Measurements from ENCODE around the gene RTN1. TPM values are rescaled to one million over a fixed set of nuclear protein-coding genes. Genes with fewer than 3 reads are reported as not detected.

RTN1 gene
- total RNA-seq, 1 donor from 2014 or later = 0.79 TPM

DNA sequence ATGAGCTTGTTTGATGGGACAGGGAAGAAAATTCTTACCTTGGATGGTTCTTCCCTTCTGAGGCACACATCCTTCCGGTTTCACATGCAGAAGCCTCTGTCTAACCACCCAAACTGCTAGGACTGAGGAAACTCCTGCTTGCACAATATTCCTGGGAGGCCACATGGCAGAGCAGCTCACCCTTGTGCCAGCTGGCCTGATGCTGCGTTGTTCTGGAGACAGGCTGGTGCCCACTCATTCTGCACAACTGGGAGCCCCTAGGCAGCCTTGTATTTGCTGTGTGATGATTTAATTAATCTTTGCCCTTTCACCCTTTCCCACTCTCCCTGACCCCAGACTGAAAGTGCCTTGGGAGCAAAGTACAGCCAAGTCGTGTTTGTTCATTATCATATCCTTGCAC lies 130.8 kb downstream of the RTN1 start:
- DNase-seq (ENCODE audit: low read depth) = no peak
- Histone ChIP-seq H3K36me3 (ENCODE audit: control insufficient read depth, insufficient read depth, low read length) (no peaks in the 10 kb centered on the region), H3K27me3 (ENCODE audit: control insufficient read depth, insufficient read depth, low read length) (no peaks in the 10 kb centered on the region), H3K4me3 (ENCODE audit: low read depth, low read length) (no peak overlapping the region)
- TF ChIP-seq, protein P1, sequence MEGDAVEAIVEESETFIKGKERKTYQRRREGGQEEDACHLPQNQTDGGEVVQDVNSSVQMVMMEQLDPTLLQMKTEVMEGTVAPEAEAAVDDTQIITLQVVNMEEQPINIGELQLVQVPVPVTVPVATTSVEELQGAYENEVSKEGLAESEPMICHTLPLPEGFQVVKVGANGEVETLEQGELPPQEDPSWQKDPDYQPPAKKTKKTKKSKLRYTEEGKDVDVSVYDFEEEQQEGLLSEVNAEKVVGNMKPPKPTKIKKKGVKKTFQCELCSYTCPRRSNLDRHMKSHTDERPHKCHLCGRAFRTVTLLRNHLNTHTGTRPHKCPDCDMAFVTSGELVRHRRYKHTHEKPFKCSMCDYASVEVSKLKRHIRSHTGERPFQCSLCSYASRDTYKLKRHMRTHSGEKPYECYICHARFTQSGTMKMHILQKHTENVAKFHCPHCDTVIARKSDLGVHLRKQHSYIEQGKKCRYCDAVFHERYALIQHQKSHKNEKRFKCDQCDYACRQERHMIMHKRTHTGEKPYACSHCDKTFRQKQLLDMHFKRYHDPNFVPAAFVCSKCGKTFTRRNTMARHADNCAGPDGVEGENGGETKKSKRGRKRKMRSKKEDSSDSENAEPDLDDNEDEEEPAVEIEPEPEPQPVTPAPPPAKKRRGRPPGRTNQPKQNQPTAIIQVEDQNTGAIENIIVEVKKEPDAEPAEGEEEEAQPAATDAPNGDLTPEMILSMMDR (IDR thresholded peaks at IDR 0.05; ENCODE audit: insufficient read depth, low read length, poor library complexity, severe bottlenecking) = no peak

DNA sequence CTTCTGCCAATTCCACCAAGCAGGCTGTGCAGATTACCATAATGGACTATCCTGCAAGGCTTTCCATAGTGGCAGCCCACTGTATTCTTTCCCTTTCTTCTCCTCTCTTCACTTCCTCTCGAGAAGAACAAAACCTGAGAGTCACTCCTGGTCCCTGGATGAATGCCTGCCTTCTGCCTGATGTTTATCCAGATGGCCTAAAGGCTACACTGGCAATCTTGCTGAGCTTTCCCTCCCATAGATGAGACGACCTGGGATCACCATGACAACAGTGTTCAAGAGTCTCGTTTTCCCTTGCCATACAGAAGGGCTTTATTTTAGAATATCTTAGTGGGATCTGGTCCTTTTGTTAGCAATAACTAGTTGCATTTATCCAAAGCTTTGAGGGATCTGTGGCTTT lies 142.3 kb downstream of the RTN1 start:
- H3K27me3 ChIP-seq (ENCODE audit: control insufficient read depth, insufficient read depth, low read length) = no peaks in the 10 kb centered on the region
- H3K4me3 ChIP-seq (ENCODE audit: low read depth, low read length) = no peak overlapping the region
- no peak for DNase-seq (ENCODE audit: low read depth)
- TF ChIP-seq, protein P1 (IDR thresholded peaks at IDR 0.05; ENCODE audit: insufficient read depth, low read length, poor library complexity, severe bottlenecking) = no peak
- no peaks in the 10 kb centered on the region for H3K36me3 ChIP-seq (ENCODE audit: control insufficient read depth, insufficient read depth, low read length)

DNA sequence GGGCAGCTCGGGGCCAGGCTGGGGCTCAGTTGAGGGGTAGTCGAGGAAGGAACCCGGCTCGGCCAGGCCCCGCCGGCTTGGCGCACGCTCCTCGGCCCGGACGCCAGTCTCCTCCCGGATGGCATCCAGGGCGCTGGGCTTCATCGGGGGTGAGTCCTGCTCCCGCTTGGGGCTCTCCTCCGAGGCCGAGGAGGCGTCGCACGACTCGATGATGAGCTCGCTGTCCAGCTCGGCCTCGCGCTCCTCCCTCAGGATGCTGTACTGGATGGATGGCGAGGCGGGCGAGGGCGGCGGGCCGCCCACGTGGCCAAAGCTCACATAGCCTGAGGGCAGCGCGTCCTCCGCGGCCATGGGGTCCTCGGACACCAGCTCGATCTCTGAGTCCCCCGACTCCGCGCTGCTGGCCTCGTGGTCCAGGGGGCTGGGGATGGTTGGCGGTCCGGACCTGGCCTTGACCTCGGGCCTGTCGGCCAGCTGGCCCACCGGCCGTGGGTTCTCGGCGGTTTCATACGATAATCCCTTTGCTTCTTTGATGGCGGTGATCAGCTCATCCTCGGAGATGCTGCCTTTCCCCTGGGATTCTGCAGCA lies 143.4 kb downstream of the RTN1 start:
- Histone ChIP-seq H3K36me3 (ENCODE audit: control insufficient read depth, insufficient read depth, low read length) (no peaks in the 10 kb centered on the region), H3K4me3 (ENCODE audit: low read depth, low read length) (no peak overlapping the region), H3K27me3 (ENCODE audit: control insufficient read depth, insufficient read depth, low read length) (no peaks in the 10 kb centered on the region)
- TF ChIP-seq, protein P1 (IDR thresholded peaks at IDR 0.05; ENCODE audit: insufficient read depth, low read length, poor library complexity, severe bottlenecking) = no peak
- DNase-seq (ENCODE audit: low read depth) = no peak

DNA sequence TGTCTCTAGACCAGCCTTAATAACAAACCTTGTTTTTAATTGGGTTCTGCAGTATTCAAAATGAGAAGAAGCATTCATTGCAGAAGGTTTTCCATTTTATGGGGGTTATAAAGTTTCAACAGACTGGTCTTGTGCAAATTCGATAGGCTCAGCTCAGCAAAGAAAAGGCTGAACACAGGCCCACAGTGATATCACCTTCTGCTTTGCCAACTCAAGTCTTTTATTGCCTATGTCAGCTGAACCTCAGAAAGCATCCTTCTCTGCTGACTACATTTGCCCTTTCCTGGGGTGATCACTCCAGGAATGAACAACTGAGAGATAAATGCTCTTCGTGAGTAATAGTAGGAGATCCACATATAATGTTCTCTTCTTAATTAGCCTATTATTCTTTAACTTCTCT lies 159.5 kb downstream of the RTN1 start:
- TF ChIP-seq, protein P1 (IDR thresholded peaks at IDR 0.05; ENCODE audit: insufficient read depth, low read length, poor library complexity, severe bottlenecking) = no peak
- H3K4me3 ChIP-seq (ENCODE audit: low read depth, low read length) = no peak overlapping the region
- no peaks in the 10 kb centered on the region for H3K36me3 ChIP-seq (ENCODE audit: control insufficient read depth, insufficient read depth, low read length)
- no peaks in the 10 kb centered on the region for H3K27me3 ChIP-seq (ENCODE audit: control insufficient read depth, insufficient read depth, low read length)
- DNase-seq (ENCODE audit: low read depth) = no peak

DNA sequence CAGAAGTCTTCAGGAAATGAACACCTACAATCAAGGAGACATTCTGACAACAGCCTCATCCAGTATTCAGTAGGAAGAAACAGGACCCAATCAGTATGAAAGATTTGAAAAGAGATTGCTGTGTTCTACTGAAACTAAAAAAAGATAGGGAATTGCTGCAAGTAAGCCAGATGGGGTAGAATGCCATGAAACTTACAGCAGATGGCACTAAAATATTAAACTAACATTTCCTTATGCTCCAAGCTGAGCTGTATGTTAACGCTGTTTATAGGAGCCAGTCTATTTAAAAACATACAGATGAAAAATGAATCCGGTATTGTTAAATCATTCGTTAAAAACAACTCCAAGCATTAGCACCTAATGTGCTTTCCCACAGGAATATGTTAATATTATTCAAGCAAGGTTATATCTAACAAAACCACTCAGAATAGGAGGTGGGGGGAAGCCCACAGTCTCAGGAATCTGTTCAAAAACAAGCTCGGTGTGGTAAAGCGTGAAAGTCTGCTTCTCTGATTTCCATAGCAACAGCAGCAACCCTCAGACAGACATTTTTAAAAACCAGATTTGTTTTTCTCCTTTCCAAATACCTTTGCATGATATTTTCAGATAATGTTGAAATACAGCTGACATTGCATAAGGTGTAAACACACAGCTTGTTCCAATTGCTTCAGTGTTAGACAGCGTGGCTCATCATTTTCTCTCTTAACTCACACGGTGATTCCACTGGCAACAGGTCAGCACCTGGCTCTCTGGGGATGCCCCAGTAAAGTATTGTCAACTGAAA lies 162.6 kb downstream of the RTN1 start:
- no peaks in the 10 kb centered on the region for H3K27me3 ChIP-seq (ENCODE audit: control insufficient read depth, insufficient read depth, low read length)
- TF ChIP-seq, protein P1 (IDR thresholded peaks at IDR 0.05; ENCODE audit: insufficient read depth, low read length, poor library complexity, severe bottlenecking) = no peak
- no peak for DNase-seq (ENCODE audit: low read depth)
- no peaks in the 10 kb centered on the region for H3K36me3 ChIP-seq (ENCODE audit: control insufficient read depth, insufficient read depth, low read length)
- no peak overlapping the region for H3K4me3 ChIP-seq (ENCODE audit: low read depth, low read length)

All from kidney epithelial cell (primary cell).